GM10248 (cell line): ENCODE results near the gene PMIS2.
A peak's percentile ranks its signal among the peaks of the same experiment; 100 is the strongest.

Experiments
- CTCF ChIA-PET: fragments of 300-600 bp; sonication (Branson Sonifier 250); formaldehyde crosslinking; extraction: SDS; loops from one replicate; lab custom pipeline; 2021; ENCODE audit warnings: antibody characterized with exemption; lab: Yijun Ruan, JAX
- POLR2A ChIA-PET: fragments of 350-650 bp; sonication (Branson Sonifier 250); formaldehyde crosslinking; extraction: SDS; loops from one replicate; lab custom pipeline; 2020; ENCODE audit warnings: antibody characterized with exemption; lab: Yijun Ruan, JAX
- DNase-seq: peaks from one replicate; pipeline ENCODE4 v3.0.0; 2012; ENCODE audit errors: extremely low spot score
- CTCF ChIP-seq: IDR thresholded peaks from 2 replicates; pipeline ENCODE4 v1.5.1; 2012; ENCODE audit warnings: mild to moderate bottlenecking, low read depth; ENCODE audit errors: extremely low read depth, missing control alignments, control extremely low read depth

The PMIS2 gene

GRCh38 chr19:35609851-35610353, 23.9 kb downstream of the PMIS2 start:
- no peak for TF ChIP-seq CTCF
- DNase-seq, result peak; percentile 65
- ChIA-PET CTCF (interaction anchor here (1.0 to 4.1 kb wide), 6 partner anchors 13 to 61 kb away, joined by 3 to 23 read pairs (median 5); no protein-coding TSS in a partner anchor), POLR2A (no interaction called here)

GRCh38 chr19:35612224-35612558, 26.2 kb downstream of the PMIS2 start:
- TF ChIP-seq CTCF, result no peak
- no peak for DNase-seq
- ChIA-PET CTCF (interaction anchor here (1.3 to 1.7 kb wide), 3 partner anchors 11 to 117 kb away, joined by 6 to 9 read pairs (median 7); no protein-coding TSS in a partner anchor), POLR2A (no interaction called here)

- POLR2A ChIA-PET, result interaction anchor here (0.7 kb wide), 1 partner anchor 30 kb away, joined by 3 read pairs; no protein-coding TSS in a partner anchor
- TF ChIP-seq CTCF, result no peak
- CTCF ChIA-PET, result interaction anchor here (0.7 to 1.7 kb wide), 5 partner anchors 10 to 117 kb away, joined by 3 to 9 read pairs (median 6); no protein-coding TSS in a partner anchor
- peak; percentile 97 for DNase-seq
Measured at GRCh38 chr19:35612559-35613321, 26.8 kb downstream of the PMIS2 start, which contains the start of gene HAUS5. Gene HAUS5, plus strand, starts transcription at chr19:35612735. Its CDS starts 60 bp downstream, at chr19:35612795.

- ChIA-PET CTCF (interaction anchor here (0.8 to 1.7 kb wide), 5 partner anchors 10 to 118 kb away, joined by 3 to 9 read pairs (median 6); no protein-coding TSS in a partner anchor), POLR2A (no interaction called here)
- TF ChIP-seq CTCF, result no peak
- no peak for DNase-seq
Measured at GRCh38 chr19:35613574-35613973, 27.6 kb downstream of the PMIS2 start.

GRCh38 chr19:35615036-35615435, 29.1 kb downstream of the PMIS2 start:
- ChIA-PET POLR2A (interaction anchor here (1.0 kb wide), 1 partner anchor 29 kb away, joined by 4 read pairs; no protein-coding TSS in a partner anchor), CTCF (interaction anchor here (1.3 to 1.6 kb wide), 2 partner anchors 9 to 66 kb away, joined by 4 to 6 read pairs; no protein-coding TSS in a partner anchor)
- no peak for TF ChIP-seq CTCF
- DNase-seq, result no peak

- DNase-seq, result no peak
- peak; percentile 12 for TF ChIP-seq CTCF
- ChIA-PET CTCF (interaction anchor here (1.2 kb wide), 2 partner anchors 11 to 13 kb away, joined by 3 read pairs; no protein-coding TSS in a partner anchor), POLR2A (no interaction called here)
Measured at GRCh38 chr19:35618857-35619256, 32.9 kb downstream of the PMIS2 start.
